K562 (cell line): ENCODE measurements around the gene POR.

Experiments
- CEBPG ChIP-seq, 3 experiments: fragments of 200-800 bp in 1 of 3; sonication (Bioruptor generic) in 1 of 3; sonication (generic) in 1 of 3; formaldehyde crosslinking in 1 of 3; IDR thresholded peaks in 2 of 3; conservative IDR thresholded peaks in 1 of 3; 2 replicates each; pipeline versions ENCODE4 v1.6.1 to v1.8.0; 2016 to 2022; ENCODE audit warnings: missing compliant biosample characterization in 2 of 3, missing genetic modification characterization in 2 of 3, mild to moderate bottlenecking in 1 of 3, missing genetic modification reagents in 1 of 3
- EZH2 ChIP-seq: IDR thresholded peaks from 2 replicates; pipeline ENCODE4 v1.6.1; 2012; ENCODE audit warnings: low read depth, mild to moderate bottlenecking, inconsistent platforms, low read length, borderline replicate concordance
- FOXM1 ChIP-seq, 2 experiments: fragments of 450-650 bp in 1 of 2; sonication (generic) in 1 of 2; formaldehyde crosslinking in 1 of 2; IDR thresholded peaks; 2 replicates each; pipeline versions ENCODE4 v1.6.1 to v1.9.0; 2017 to 2022; ENCODE audit warnings: low read depth in 2 of 2, mild to moderate bottlenecking in 2 of 2, missing genetic modification reagents in 1 of 2, moderate library complexity in 1 of 2
- SP2 ChIP-seq: IDR thresholded peaks from 2 replicates; pipeline ENCODE4 v1.6.1; 2011; ENCODE audit warnings: mild to moderate bottlenecking, low read depth, low read length, moderate library complexity; ENCODE audit not compliant: poor library complexity, severe bottlenecking; ENCODE audit errors: extremely low read depth
- TAF1 ChIP-seq: IDR thresholded peaks from 2 replicates; pipeline ENCODE4 v1.6.1; 2011; ENCODE audit warnings: mild to moderate bottlenecking, low read length, moderate library complexity; ENCODE audit not compliant: insufficient read depth, control insufficient read depth, severe bottlenecking; ENCODE audit errors: extremely low read depth
- ZC3H11A ChIP-seq: IDR thresholded peaks from 2 replicates; pipeline ENCODE4 v1.6.1; 2012; ENCODE audit warnings: low read depth, low read length, improper control_type of control experiment
- ZNF311 ChIP-seq: fragments of 250-450 bp; sonication (Bioruptor Pico); IDR thresholded peaks from 2 replicates; pipeline ENCODE4 v1.4.0; 2020; ENCODE audit warnings: mild to moderate bottlenecking, moderate library complexity
- ZNF324 ChIP-seq: fragments of 250-450 bp; sonication (Bioruptor Pico); IDR thresholded peaks from 2 replicates; pipeline ENCODE4 v1.4.0; 2020; ENCODE audit warnings: mild to moderate bottlenecking
- ZNF717 ChIP-seq: fragments of 250-450 bp; sonication (Bioruptor Pico); IDR thresholded peaks from 2 replicates; pipeline ENCODE4 v1.5.0; 2021
- TF ChIP-seq, protein P1 (sequence below), 3 experiments: IDR thresholded peaks in 2 of 3; conservative IDR thresholded peaks in 1 of 3; 2 replicates each; pipeline ENCODE4 v1.5.1; 2011 to 2012; ENCODE audit warnings: low read length in 3 of 3, mild to moderate bottlenecking in 3 of 3, control low read depth in 2 of 3, improper control_type of control experiment in 1 of 3, inconsistent platforms in 1 of 3, low read depth in 1 of 3, mixed read lengths in 1 of 3, moderate library complexity in 1 of 3; ENCODE audit not compliant: insufficient read depth in 2 of 3
- TF ChIP-seq, protein P2 (sequence below): fragments of 250-450 bp; sonication (Bioruptor Pico); IDR thresholded peaks from 2 replicates; pipeline ENCODE4 v1.5.0; 2020; ENCODE audit warnings: mild to moderate bottlenecking
- TF ChIP-seq, protein P3 (sequence below): sonication (generic); formaldehyde crosslinking; IDR thresholded peaks from 2 replicates; pipeline ENCODE4 v1.8.0; 2023; ENCODE audit warnings: mild to moderate bottlenecking, missing genetic modification reagents

DNA sequence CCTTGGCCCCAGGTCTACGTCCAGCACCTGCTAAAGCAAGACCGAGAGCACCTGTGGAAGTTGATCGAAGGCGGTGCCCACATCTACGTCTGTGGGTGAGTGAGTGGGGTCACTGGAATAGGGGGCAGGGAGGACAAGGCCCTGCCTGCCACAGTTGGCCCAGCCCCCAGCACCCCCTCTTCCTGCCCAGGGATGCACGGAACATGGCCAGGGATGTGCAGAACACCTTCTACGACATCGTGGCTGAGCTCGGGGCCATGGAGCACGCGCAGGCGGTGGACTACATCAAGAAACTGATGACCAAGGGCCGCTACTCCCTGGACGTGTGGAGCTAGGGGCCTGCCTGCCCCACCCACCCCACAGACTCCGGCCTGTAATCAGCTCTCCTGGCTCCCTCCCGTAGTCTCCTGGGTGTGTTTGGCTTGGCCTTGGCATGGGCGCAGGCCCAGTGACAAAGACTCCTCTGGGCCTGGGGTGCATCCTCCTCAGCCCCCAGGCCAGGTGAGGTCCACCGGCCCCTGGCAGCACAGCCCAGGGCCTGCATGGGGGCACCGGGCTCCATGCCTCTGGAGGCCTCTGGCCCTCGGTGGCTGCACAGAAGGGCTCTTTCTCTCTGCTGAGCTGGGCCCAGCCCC, 71.3 kb downstream of the POR start:
- TF ChIP-seq, protein P1, sequence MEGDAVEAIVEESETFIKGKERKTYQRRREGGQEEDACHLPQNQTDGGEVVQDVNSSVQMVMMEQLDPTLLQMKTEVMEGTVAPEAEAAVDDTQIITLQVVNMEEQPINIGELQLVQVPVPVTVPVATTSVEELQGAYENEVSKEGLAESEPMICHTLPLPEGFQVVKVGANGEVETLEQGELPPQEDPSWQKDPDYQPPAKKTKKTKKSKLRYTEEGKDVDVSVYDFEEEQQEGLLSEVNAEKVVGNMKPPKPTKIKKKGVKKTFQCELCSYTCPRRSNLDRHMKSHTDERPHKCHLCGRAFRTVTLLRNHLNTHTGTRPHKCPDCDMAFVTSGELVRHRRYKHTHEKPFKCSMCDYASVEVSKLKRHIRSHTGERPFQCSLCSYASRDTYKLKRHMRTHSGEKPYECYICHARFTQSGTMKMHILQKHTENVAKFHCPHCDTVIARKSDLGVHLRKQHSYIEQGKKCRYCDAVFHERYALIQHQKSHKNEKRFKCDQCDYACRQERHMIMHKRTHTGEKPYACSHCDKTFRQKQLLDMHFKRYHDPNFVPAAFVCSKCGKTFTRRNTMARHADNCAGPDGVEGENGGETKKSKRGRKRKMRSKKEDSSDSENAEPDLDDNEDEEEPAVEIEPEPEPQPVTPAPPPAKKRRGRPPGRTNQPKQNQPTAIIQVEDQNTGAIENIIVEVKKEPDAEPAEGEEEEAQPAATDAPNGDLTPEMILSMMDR (IDR thresholded peaks at IDR 0.05 in 2 of 3, conservative IDR thresholded peaks at IDR 0.05 in 1 of 3; ENCODE audit: insufficient read depth in 2 of 3, low read depth in 1 of 3, low read length in 3 of 3), result no peak
- TF ChIP-seq, protein P2, sequence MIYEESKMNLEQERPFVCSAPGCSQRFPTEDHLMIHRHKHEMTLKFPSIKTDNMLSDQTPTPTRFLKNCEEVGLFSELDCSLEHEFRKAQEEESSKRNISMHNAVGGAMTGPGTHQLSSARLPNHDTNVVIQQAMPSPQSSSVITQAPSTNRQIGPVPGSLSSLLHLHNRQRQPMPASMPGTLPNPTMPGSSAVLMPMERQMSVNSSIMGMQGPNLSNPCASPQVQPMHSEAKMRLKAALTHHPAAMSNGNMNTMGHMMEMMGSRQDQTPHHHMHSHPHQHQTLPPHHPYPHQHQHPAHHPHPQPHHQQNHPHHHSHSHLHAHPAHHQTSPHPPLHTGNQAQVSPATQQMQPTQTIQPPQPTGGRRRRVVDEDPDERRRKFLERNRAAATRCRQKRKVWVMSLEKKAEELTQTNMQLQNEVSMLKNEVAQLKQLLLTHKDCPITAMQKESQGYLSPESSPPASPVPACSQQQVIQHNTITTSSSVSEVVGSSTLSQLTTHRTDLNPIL, result no peak
- TF ChIP-seq FOXM1 (IDR thresholded peaks at IDR 0.05; ENCODE audit: low read depth) (no peak), FOXM1 (CRISPR knock-in tag; IDR thresholded peaks at IDR 0.05; ENCODE audit: low read depth) (no peak), TAF1 (no peak), ZNF717 (CRISPR knock-in tag) (no peak), ZC3H11A (no peak), EZH2 (no peak), CEBPG (CRISPR knock-in tag; IDR thresholded peaks at IDR 0.05) (no peak), CEBPG (tag; conservative IDR thresholded peaks at IDR 0.05 in 1 of 2, IDR thresholded peaks at IDR 0.05 in 1 of 2) (no peak), SP2 (no peak), ZNF324 (CRISPR knock-in tag) (no peak), ZNF311 (no peak)
- TF ChIP-seq, protein P3, sequence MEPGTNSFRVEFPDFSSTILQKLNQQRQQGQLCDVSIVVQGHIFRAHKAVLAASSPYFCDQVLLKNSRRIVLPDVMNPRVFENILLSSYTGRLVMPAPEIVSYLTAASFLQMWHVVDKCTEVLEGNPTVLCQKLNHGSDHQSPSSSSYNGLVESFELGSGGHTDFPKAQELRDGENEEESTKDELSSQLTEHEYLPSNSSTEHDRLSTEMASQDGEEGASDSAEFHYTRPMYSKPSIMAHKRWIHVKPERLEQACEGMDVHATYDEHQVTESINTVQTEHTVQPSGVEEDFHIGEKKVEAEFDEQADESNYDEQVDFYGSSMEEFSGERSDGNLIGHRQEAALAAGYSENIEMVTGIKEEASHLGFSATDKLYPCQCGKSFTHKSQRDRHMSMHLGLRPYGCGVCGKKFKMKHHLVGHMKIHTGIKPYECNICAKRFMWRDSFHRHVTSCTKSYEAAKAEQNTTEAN, result no peak
